GM19099 (cell line): ENCODE measurements around the gene COX7A2.
A peak's percentile ranks its signal among the peaks of the same experiment; 100 is the strongest.

Experiments
- POLR2A ChIP-seq: IDR thresholded peaks from 3 replicates; pipeline ENCODE4 v1.6.1; 2011; ENCODE audit warnings: low read depth; ENCODE audit not compliant: insufficient read length; ENCODE audit errors: extremely low read depth

The COX7A2 gene

GRCh38 chr6:75249837-75250236 is 6.2 kb upstream of the COX7A2 start:
- TF ChIP-seq POLR2A = no peak

GRCh38 chr6:75246386-75246785 is 2.8 kb upstream of the COX7A2 start:
- TF ChIP-seq POLR2A = no peak

GRCh38 chr6:75244063-75244584 is 523 bp upstream of the COX7A2 start:
- no peak for TF ChIP-seq POLR2A

GRCh38 chr6:75236630-75237029 is 7.0 kb downstream of the COX7A2 start:
- peak; percentile 17 for TF ChIP-seq POLR2A

- TF ChIP-seq POLR2A = no peak
Observed at GRCh38 chr6:75235271-75235670, 8.3 kb downstream of the COX7A2 start.

- no peak for TF ChIP-seq POLR2A
Observed at GRCh38 chr6:75234126-75234865, 9.3 kb downstream of the COX7A2 start.

GRCh38 chr6:75233092-75233615 is 10.4 kb downstream of the COX7A2 start:
- TF ChIP-seq POLR2A = no peak

- no peak for TF ChIP-seq POLR2A
Observed at GRCh38 chr6:75230484-75231325, 12.9 kb downstream of the COX7A2 start.

GRCh38 chr6:75224303-75224926 is 19.2 kb downstream of the COX7A2 start:
- TF ChIP-seq POLR2A = no peak

- no peak for TF ChIP-seq POLR2A
Observed at GRCh38 chr6:75223428-75223827, 20.2 kb downstream of the COX7A2 start.

GRCh38 chr6:75222261-75222660 is 21.3 kb downstream of the COX7A2 start:
- TF ChIP-seq POLR2A = no peak

- no peak for TF ChIP-seq POLR2A
Observed at GRCh38 chr6:75221116-75221515, 22.5 kb downstream of the COX7A2 start.

GRCh38 chr6:75220357-75220756 is 23.2 kb downstream of the COX7A2 start:
- TF ChIP-seq POLR2A = no peak

GRCh38 chr6:75219263-75219662 is 24.3 kb downstream of the COX7A2 start:
- TF ChIP-seq POLR2A = no peak

GRCh38 chr6:75217193-75217592 is 26.4 kb downstream of the COX7A2 start:
- no peak for TF ChIP-seq POLR2A
